OCI-LY7 (cell line): ENCODE measurements around the gene ADD2. TPM values are rescaled to one million over a fixed set of nuclear protein-coding genes. Genes with fewer than 3 reads are reported as not detected.

Experiments
- BruUV-seq: library from RNA; stranded (reverse); fragments of 400-500 nt; replicated peaks from 2 replicates; lab custom pipeline; 2021; lab: Mats Ljungman, UMichigan
- CTCF ChIA-PET: fragments of 300-600 bp; sonication (Branson Sonifier 250); formaldehyde crosslinking; loops from one replicate; lab custom pipeline; 2022; ENCODE audit warnings: antibody characterized with exemption; ENCODE audit not compliant: unreplicated experiment; lab: Charles Lee
- POLR2A ChIA-PET: fragments of 300-600 bp; sonication (Branson Sonifier 250); formaldehyde crosslinking; loops from one replicate; lab custom pipeline; 2022; ENCODE audit warnings: antibody characterized with exemption; lab: Charles Lee
- DNase-seq: peaks from one replicate; pipeline ENCODE4 v3.0.0-alpha.2; 2015; ENCODE audit warnings: low spot score
- H2AFZ ChIP-seq: fragments of 200-600 bp; sonication (generic), shearing (Covaris generic); 2 replicates; pipeline ENCODE4 v1.6.1; 2014; ENCODE audit warnings: mild to moderate bottlenecking, antibody characterized with exemption, low read length, moderate library complexity
- H3K27ac ChIP-seq: fragments of 200-600 bp; sonication (generic); 2 replicates; pipeline ENCODE4 v1.5.1; 2014; ENCODE audit warnings: mixed run types, low read depth, mild to moderate bottlenecking, moderate library complexity, low read length, inconsistent platforms; ENCODE audit not compliant: poor library complexity, severe bottlenecking
- H3K36me3 ChIP-seq: fragments of 200-600 bp; sonication (generic); 2 replicates; pipeline ENCODE4 v1.6.1; 2014; ENCODE audit warnings: mild to moderate bottlenecking, antibody characterized with exemption, low read length, moderate library complexity, mixed read lengths; ENCODE audit not compliant: insufficient read depth
- H3K4me1 ChIP-seq: fragments of 200-600 bp; sonication (generic); 2 replicates; pipeline ENCODE4 v1.5.1; 2014; ENCODE audit warnings: mild to moderate bottlenecking, low read length; ENCODE audit not compliant: insufficient read depth, poor library complexity, severe bottlenecking
- H3K4me2 ChIP-seq: fragments of 200-600 bp; sonication (generic); 2 replicates; pipeline ENCODE4 v1.6.1; 2014; ENCODE audit warnings: mild to moderate bottlenecking, low read length
- H3K4me3 ChIP-seq: fragments of 200-600 bp; sonication (generic); 2 replicates; pipeline ENCODE4 v1.5.1; 2014; ENCODE audit warnings: mild to moderate bottlenecking, low read depth, low read length; ENCODE audit not compliant: poor library complexity, severe bottlenecking
- H3K79me2 ChIP-seq: fragments of 200-600 bp; sonication (generic); 2 replicates; pipeline ENCODE4 v1.6.1; 2016; ENCODE audit warnings: low read depth, mild to moderate bottlenecking, low read length, moderate library complexity, mixed read lengths; ENCODE audit not compliant: insufficient read depth
- H3K9me2 ChIP-seq: fragments of 200-600 bp; sonication (generic); 2 replicates; pipeline ENCODE4 v1.6.1; 2016; ENCODE audit warnings: mild to moderate bottlenecking, low read length, mixed read lengths; ENCODE audit not compliant: insufficient read depth
- H3K9me3 ChIP-seq: fragments of 200-600 bp; sonication (generic); 2 replicates; pipeline ENCODE4 v1.6.1; 2014; ENCODE audit warnings: mild to moderate bottlenecking, mixed run types, low read length, mixed read lengths
- H4K20me1 ChIP-seq: fragments of 200-600 bp; sonication (generic); 2 replicates; pipeline ENCODE4 v1.6.1; 2014; ENCODE audit warnings: mild to moderate bottlenecking, antibody characterized with exemption, low read length, moderate library complexity, mixed read lengths; ENCODE audit not compliant: insufficient read depth
- CTCF ChIP-seq: fragments of 200-600 bp; sonication (generic); conservative IDR thresholded peaks from 2 replicates; pipeline ENCODE4 v1.5.1; 2014; ENCODE audit warnings: mild to moderate bottlenecking, antibody characterized with exemption, low read length, moderate library complexity, mixed read lengths
- EZH2phosphoT487 ChIP-seq: fragments of 200-600 bp; sonication (generic); IDR thresholded peaks from 2 replicates; pipeline ENCODE4 v1.6.1; 2018; ENCODE audit warnings: low read depth, borderline replicate concordance, mild to moderate bottlenecking, mixed run types, antibody characterized with exemption, low read length, moderate library complexity, mixed read lengths
- intact Hi-C: fragments of 100-400 bp; cut with micrococcal nuclease; formaldehyde crosslinking; loops from one replicate; pipeline ENCODE4 v1.10.0; 2022; ENCODE audit not compliant: unreplicated experiment
- total RNA-seq, 2 experiments: library from RNA; depleted of rRNA in 1 of 2; stranded (reverse); fragments of >200 nt in 1 of 2; shearing (Covaris generic) in 1 of 2; gene quantifications; 2 replicates each; pipeline ENCODE4 v1.2.3, GENCODE V29; 2014 to 2022

Gene ADD2
- total RNA-seq, 2 experiments from 2014 or later = not detected

GRCh38 chr2:70703900-70704549 is 64.0 kb downstream of the ADD2 start:
- Histone ChIP-seq H3K4me2 (no peak overlapping the region), H3K4me1 (no peaks in the 10 kb centered on the region), H3K27ac (no peak overlapping the region), H3K9me2 (no peaks in the 10 kb centered on the region), H3K36me3 (no peaks in the 10 kb centered on the region), H2AFZ (no peak overlapping the region), H4K20me1 (no peaks in the 10 kb centered on the region), H3K9me3 (no peaks in the 10 kb centered on the region), H3K79me2 (no peaks in the 10 kb centered on the region), H3K4me3 (no peak overlapping the region)
- intact Hi-C loops = no loop called here
- CTCF ChIA-PET = no interaction called here
- POLR2A ChIA-PET = no interaction called here
- no TSS peak for BruUV-seq
- no peak for TF ChIP-seq EZH2phosphoT487
- no peak for TF ChIP-seq CTCF
- no peak for DNase-seq

GRCh38 chr2:70702711-70703395 is 65.1 kb downstream of the ADD2 start:
- H3K4me1 ChIP-seq = no peaks in the 10 kb centered on the region
- H3K9me2 ChIP-seq = no peaks in the 10 kb centered on the region
- CTCF ChIA-PET = no interaction called here
- no peak overlapping the region for H3K27ac ChIP-seq
- POLR2A ChIA-PET = no interaction called here
- intact Hi-C loops = no loop called here
- no peak overlapping the region for H3K4me3 ChIP-seq
- no peaks in the 10 kb centered on the region for H3K9me3 ChIP-seq
- no peaks in the 10 kb centered on the region for H4K20me1 ChIP-seq
- no peak for TF ChIP-seq EZH2phosphoT487
- TF ChIP-seq CTCF = no peak
- H3K79me2 ChIP-seq = no peaks in the 10 kb centered on the region
- no peak overlapping the region for H3K4me2 ChIP-seq
- H2AFZ ChIP-seq = no peak overlapping the region
- no peak for DNase-seq
- H3K36me3 ChIP-seq = no peaks in the 10 kb centered on the region
- BruUV-seq = no TSS peak

GRCh38 chr2:70698847-70699246 is 69.2 kb downstream of the ADD2 start:
- ChIA-PET POLR2A (interaction anchor here (0.6 kb wide), 1 partner anchor 9 kb away, joined by 4 read pairs; no protein-coding TSS in a partner anchor), CTCF (no interaction called here)
- no peak overlapping the region for H3K4me2 ChIP-seq
- H3K4me1 ChIP-seq = no peaks in the 10 kb centered on the region
- H3K79me2 ChIP-seq = no peaks in the 10 kb centered on the region
- DNase-seq = no peak
- no peak overlapping the region for H2AFZ ChIP-seq
- no TSS peak for BruUV-seq
- no peak overlapping the region for H3K27ac ChIP-seq
- no peaks in the 10 kb centered on the region for H3K36me3 ChIP-seq
- intact Hi-C loops = no loop called here
- no peak for TF ChIP-seq EZH2phosphoT487
- TF ChIP-seq CTCF = no peak
- H4K20me1 ChIP-seq = no peaks in the 10 kb centered on the region
- H3K9me2 ChIP-seq = no peaks in the 10 kb centered on the region
- H3K4me3 ChIP-seq = no peak overlapping the region
- no peaks in the 10 kb centered on the region for H3K9me3 ChIP-seq
